NCI-H128 (cell line): ENCODE results near the gene LAIR1.
"Not testable (repeated sequence)": the region's sequence is repeated elsewhere in the genome, so short reads cannot be mapped to it uniquely, and the experiment has no call there.

Experiments
- DNase-seq: peaks from one replicate; lab custom pipeline; 2025; ENCODE audit not compliant: unreplicated experiment; lab: John Stamatoyannopoulos, UW

Gene LAIR1

GRCh38 chr19:54364775-54365257, at the start of gene LAIR1:
Gene LAIR1 (minus strand): TSS chr19:54364931. CDS start chr19:54364804, 127 bp downstream.
- no peak for DNase-seq

GRCh38 chr19:54414156-54414555, 49.4 kb upstream of the LAIR1 start:
- no peak for DNase-seq

- no peak for DNase-seq
Measured at GRCh38 chr19:54412877-54413276, 48.1 kb upstream of the LAIR1 start.

GRCh38 chr19:54411033-54411432, 46.3 kb upstream of the LAIR1 start:
- no peak for DNase-seq

GRCh38 chr19:54408456-54409026, 43.8 kb upstream of the LAIR1 start:
- DNase-seq, result no peak

GRCh38 chr19:54407780-54408179, 43.0 kb upstream of the LAIR1 start:
- DNase-seq, result no peak

- no peak for DNase-seq
Measured at GRCh38 chr19:54405628-54406027, 40.9 kb upstream of the LAIR1 start.

GRCh38 chr19:54403054-54403453, 38.3 kb upstream of the LAIR1 start:
- no peak for DNase-seq

- DNase-seq, result no peak
Measured at GRCh38 chr19:54400913-54401312, 36.2 kb upstream of the LAIR1 start.

- DNase-seq, result no peak
Measured at GRCh38 chr19:54399189-54399588, 34.5 kb upstream of the LAIR1 start.

- no peak for DNase-seq
Measured at GRCh38 chr19:54395685-54396084, 31.0 kb upstream of the LAIR1 start.

GRCh38 chr19:54393381-54393780, 28.6 kb upstream of the LAIR1 start:
- no peak for DNase-seq

GRCh38 chr19:54392105-54392504, 27.4 kb upstream of the LAIR1 start:
- DNase-seq, result no peak

- DNase-seq, result no peak
Measured at GRCh38 chr19:54391589-54392061, 26.9 kb upstream of the LAIR1 start.

- peak; percentile 19 for DNase-seq
Measured at GRCh38 chr19:54390942-54391577, 26.3 kb upstream of the LAIR1 start.

GRCh38 chr19:54389553-54389952, 24.8 kb upstream of the LAIR1 start:
- DNase-seq, result no peak

- no peak for DNase-seq
Measured at GRCh38 chr19:54388802-54389139, 24.0 kb upstream of the LAIR1 start.

GRCh38 chr19:54387991-54388801, 23.5 kb upstream of the LAIR1 start:
- no peak for DNase-seq

- DNase-seq, result no peak
Measured at GRCh38 chr19:54383330-54383729, 18.6 kb upstream of the LAIR1 start.

GRCh38 chr19:54382041-54382440, 17.3 kb upstream of the LAIR1 start:
- not testable (repeated sequence) for DNase-seq

- no peak for DNase-seq
Measured at GRCh38 chr19:54380897-54381296, 16.2 kb upstream of the LAIR1 start.

GRCh38 chr19:54379187-54379678, 14.5 kb upstream of the LAIR1 start:
- no peak for DNase-seq
